Pons (tissue), 1 donor: ENCODE measurements around the gene MRPL46.
A peak's percentile ranks its signal among the peaks of the same experiment; 100 is the strongest.

Experiments used
- DNase-seq: peaks from one replicate; pipeline ENCODE4 v3.0.0-alpha.2; 2016; ENCODE audit warnings: low spot score

MRPL46 gene

DNA sequence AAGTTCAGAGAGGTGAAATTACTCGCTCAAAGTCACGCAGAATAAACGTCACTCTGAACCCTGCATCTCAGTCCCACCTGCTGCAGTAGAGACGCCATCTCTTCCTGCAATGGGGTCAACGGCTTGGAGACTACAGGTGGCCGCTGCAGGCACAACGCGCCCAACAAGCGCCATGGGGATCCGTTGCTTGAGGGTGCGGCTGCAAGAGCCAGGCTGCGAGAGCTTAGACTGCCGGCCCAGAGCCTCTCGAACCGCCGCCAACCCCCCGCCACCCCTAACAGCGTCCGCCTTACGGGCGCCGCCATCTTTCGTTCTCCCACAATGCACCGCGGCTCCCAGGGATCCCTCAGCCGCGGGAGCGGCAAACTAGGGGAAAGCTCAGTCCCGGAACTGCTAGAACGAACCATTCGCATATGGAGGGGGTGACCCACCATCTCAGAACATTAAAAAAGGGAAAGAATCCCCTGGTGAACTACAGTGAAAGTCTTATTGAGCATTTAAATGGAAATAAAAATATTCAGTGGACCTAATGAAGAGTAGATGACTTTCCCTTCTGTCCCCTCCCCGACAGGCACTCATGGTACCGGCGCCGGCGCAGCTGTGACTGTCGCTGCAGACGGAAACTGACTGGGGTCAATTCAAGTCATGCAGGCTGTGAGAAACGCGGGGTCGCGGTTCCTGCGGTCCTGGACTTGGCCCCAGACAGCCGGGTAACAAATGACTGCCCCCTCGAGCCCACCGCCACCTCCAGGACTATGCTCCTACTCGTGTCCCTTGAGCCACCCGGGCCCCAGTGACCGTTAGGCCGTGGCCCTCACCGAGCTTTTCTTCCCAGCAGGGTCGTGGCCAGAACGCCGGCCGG is at the start of gene MRPL46, which contains the start of gene MRPS11:
Gene MRPL46, minus strand, starts transcription at position 316 of the 862 bp plus-strand sequence. Its CDS starts 11 bp downstream, at position 305.
Gene MRPS11, plus strand, starts transcription at position 636 of the 862 bp plus-strand sequence. Its CDS starts 10 bp downstream, at position 646.
- DNase-seq: peak; percentile 92

GRCh38 chr15:88513195-88513594 is 46.0 kb upstream of the MRPL46 start:
- no peak for DNase-seq

DNA sequence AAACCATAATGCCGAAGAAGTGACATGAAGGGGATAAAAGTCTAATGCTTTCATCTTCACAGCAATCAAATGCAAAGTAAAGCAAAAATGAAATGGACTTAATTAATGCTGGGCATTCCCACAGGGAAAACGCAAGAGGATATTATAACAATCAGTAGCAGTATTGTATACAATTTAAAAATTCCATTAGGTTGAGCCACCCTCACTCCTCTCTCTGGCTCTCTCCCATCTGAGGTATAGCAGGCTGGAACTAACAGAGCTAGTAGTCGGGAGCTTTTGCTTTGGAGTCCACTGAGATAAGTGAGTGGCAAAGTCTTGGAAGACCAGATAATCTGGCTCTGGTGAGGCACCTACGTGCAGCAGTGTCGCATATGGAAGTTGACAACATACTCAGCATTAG is 45.4 kb upstream of the MRPL46 start:
- no peak for DNase-seq

DNA sequence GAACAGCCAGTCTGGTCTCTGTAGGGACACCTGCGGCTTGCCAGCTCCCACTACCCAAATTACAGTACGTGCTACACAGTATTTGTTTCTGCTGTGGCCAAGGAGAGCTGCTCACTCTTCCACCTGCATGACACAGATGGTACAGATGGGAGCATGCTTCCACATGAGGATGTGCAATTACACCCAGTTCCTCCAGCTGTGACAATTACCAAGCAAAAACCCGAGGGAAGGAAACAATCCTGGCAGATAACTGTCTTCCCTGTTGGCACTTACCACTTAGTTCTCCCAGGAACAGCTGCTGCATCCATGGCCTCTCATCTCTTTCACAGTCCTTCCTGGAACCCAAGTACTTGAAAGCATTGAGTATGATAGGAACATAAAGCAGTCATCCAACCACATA is 44.9 kb upstream of the MRPL46 start:
- DNase-seq: no peak

DNA sequence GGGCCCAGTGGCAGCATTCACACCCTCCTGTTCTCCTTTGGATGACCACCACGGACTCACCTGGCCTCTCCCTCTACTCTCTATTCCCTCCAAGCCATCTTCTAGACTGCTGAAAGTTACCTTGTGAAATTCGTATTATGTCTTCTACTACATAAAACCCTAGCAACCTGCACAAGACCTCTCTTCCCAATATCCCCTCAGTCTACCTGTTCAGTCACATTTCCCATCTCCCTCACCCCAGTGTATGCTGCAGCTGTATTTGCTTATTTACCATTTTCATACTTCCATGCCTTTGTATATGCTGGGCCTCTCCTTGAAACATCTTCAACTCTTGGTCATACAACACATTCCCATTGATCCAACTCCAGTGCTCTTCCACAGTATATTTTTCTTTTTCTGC is 44.0 kb upstream of the MRPL46 start:
- no peak for DNase-seq

DNA sequence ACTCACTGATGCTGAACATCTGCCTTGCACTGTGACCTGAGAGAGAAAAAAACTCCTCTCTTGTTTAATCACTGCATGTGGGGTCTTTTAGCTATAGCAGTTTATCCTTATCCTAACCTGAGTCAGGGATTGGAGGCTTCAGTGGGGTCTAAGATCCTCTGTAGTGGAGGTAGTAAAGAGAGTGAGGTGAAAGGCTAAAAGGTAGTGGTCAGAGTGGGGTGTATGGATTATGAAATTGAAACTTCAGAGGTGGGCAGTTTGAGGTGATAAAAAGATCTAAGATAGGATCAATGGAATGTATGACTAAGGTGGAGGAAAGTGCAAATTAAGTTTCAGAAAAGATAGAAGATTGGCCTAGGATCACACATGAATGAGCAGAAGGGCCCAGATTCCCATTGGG is 42.8 kb upstream of the MRPL46 start:
- DNase-seq: no peak

- DNase-seq: no peak
Observed at GRCh38 chr15:88509321-88509720, 42.1 kb upstream of the MRPL46 start.

- DNase-seq: peak; percentile 12
Observed at GRCh38 chr15:88506628-88507027, 39.4 kb upstream of the MRPL46 start.

- no peak for DNase-seq
Observed at GRCh38 chr15:88505721-88506120, 38.5 kb upstream of the MRPL46 start.

GRCh38 chr15:88504445-88504844 is 37.3 kb upstream of the MRPL46 start:
- no peak for DNase-seq

- no peak for DNase-seq
Observed at GRCh38 chr15:88498996-88499395, 31.8 kb upstream of the MRPL46 start.

- no peak for DNase-seq
Observed at GRCh38 chr15:88497109-88497765, 30.0 kb upstream of the MRPL46 start.

GRCh38 chr15:88493844-88494243 is 26.7 kb upstream of the MRPL46 start:
- no peak for DNase-seq

GRCh38 chr15:88491158-88491557 is 24.0 kb upstream of the MRPL46 start:
- no peak for DNase-seq

DNA sequence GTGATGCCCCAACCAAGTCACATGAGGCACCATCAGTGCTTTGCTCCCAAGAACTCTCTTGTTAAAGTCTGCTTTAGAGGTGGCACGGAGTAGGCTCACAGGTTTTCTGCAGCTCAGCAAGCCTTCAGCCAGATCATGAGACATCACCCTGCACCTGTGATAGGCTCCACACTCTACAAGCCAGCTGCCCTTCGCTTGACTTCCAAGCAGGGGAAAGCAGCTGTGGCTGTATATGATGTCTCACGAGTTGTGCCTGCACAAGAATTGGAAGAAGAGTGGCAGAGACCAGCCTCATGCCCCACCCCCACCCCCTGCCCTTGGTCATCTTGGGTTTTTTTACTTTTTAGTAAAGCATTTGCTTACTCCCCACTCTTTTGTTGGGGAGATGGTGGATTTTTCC is 22.8 kb upstream of the MRPL46 start:
- no peak for DNase-seq

DNA sequence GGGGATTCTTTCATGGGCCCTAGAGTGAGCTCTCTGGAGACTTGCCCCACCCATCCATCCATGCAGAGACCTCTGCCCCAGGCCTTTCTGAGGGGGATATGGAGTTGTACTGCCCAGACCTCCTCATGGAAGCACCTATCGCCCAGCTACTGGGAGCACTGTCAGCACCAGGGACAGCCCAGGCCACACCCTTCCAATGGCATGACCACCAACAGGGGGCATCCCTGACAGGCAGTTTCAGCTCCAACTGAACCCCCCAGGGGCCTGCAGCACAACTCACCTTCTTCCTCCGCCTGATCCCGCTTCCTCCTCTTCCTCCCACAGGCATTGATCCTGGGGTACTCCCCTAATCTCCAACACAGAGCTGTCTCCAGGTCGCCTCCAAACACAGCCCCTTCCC is 22.1 kb upstream of the MRPL46 start:
- DNase-seq: no peak

- DNase-seq: no peak
Observed at GRCh38 chr15:88487796-88488523, 20.8 kb upstream of the MRPL46 start.

- DNase-seq: no peak
Observed at GRCh38 chr15:88487178-88487795, 20.1 kb upstream of the MRPL46 start.

DNA sequence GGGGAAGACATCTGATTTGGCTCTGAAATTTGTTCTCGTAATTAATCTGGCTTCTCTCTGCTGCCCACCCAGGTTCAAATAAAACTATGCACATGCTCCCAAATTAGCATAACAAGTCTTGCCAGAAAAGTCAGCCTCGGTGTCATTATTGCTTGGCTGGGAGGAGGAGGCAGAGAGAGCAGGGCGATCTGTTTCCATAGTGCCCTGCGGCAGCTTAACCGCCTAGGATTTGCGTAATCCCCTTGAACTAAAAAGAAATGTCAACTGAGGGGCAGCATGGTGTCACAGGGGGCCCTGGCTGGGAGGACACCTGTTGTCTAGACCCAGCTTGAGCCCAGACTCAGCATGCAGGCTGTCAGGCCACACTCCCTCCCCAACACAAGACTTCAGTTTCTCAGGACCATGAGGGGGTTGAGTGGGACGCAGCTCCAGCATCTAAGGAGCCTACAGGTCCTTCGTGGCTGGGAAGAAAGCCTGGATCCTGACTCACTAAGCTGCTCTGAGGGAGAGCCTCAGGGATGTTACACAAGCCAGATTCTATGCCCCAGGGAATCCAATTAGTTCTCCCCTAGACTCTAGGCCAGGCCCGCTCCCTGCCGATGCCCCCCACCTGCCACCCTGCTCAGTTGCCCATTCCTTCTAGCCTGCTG is 17.6 kb upstream of the MRPL46 start:
- no peak for DNase-seq

- DNase-seq: no peak
Observed at GRCh38 chr15:88482263-88482662, 15.1 kb upstream of the MRPL46 start.

DNA sequence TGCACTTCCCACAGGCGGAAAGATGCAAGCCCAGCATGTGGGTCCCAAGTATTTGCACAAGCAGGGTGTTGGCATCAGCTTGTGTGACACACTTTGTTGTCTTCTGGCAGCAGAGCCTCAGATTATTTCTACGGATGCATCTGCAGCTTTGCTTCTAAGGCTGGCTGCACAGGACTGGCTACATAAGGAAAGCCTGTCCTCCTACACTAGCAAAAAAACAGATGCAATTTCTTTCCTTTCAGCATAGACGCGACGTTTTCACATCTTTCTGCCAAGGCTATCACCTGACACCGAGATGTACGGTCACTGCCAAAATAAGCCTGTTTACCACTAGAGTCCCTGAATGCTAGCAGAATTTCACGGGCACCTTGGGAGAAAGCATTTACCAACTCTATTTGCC is 13.8 kb upstream of the MRPL46 start:
- peak; percentile 41 for DNase-seq

GRCh38 chr15:88479169-88479568 is 12.0 kb upstream of the MRPL46 start:
- no peak for DNase-seq
